Spinal cord (tissue), 10 donors: ENCODE measurements around the gene PPFIBP1. TPM values are rescaled to one million over a fixed set of nuclear protein-coding genes. Genes with fewer than 3 reads are reported as not detected.

ENCODE experiments used
- DNase-seq, 6 donors: peaks; one replicate each; pipeline versions ENCODE4 v3.0.0 to v3.0.0-alpha.2; 2013 to 2015; ENCODE audit warnings: low spot score in 6 of 6, low read depth in 4 of 6
- H3K27ac ChIP-seq: one replicate; pipeline ENCODE4 v1.5.1; 2013; ENCODE audit warnings: low read depth, low read length, control low read depth
- H3K27me3 ChIP-seq: one replicate; pipeline ENCODE4 v1.6.1; 2013; ENCODE audit warnings: low read length; ENCODE audit not compliant: control insufficient read depth, insufficient read depth
- H3K36me3 ChIP-seq: one replicate; pipeline ENCODE4 v1.6.1; 2013; ENCODE audit warnings: low read length; ENCODE audit not compliant: control insufficient read depth, insufficient read depth
- H3K4me1 ChIP-seq: one replicate; pipeline ENCODE4 v1.6.1; 2013; ENCODE audit warnings: low read length; ENCODE audit not compliant: control insufficient read depth, insufficient read depth
- H3K4me3 ChIP-seq: one replicate; pipeline ENCODE4 v1.5.1; 2013; ENCODE audit warnings: low read depth, low read length, control low read depth
- H3K9me3 ChIP-seq: one replicate; pipeline ENCODE4 v1.6.1; 2013; ENCODE audit warnings: low read length; ENCODE audit not compliant: control insufficient read depth, insufficient read depth
- WGBS: methylation state at CpG from one replicate; pipeline ENCODE4 v1.1.5; 2013; ENCODE audit warnings: missing lambda C conversion rate; ENCODE audit not compliant: insufficient coverage; 5-methylcytosine and 5-hydroxymethylcytosine counted together
- polyA plus RNA-seq, 2 donors: library from polyadenylated mRNA; unstranded; fragments of 120-200 nt; gene quantifications; one replicate each; pipeline ENCODE4 v1.2.1, GENCODE V29; 2013; ENCODE audit not compliant: insufficient read length in 2 of 2
- total RNA-seq, 2 donors: library from RNA; depleted of rRNA in 1 of 2; stranded (reverse); fragments of 120-200 nt in 1 of 2; fragments of >200 nt in 1 of 2; gene quantifications; one replicate each; pipeline versions ENCODE4 v1.2.3 to v1.2.4, GENCODE V29; 2013 to 2014
- donor health status: healthy.

Gene PPFIBP1
- total and polyA plus RNA-seq, 4 donors: 30.2 to 246 (median 83.7) TPM

DNA sequence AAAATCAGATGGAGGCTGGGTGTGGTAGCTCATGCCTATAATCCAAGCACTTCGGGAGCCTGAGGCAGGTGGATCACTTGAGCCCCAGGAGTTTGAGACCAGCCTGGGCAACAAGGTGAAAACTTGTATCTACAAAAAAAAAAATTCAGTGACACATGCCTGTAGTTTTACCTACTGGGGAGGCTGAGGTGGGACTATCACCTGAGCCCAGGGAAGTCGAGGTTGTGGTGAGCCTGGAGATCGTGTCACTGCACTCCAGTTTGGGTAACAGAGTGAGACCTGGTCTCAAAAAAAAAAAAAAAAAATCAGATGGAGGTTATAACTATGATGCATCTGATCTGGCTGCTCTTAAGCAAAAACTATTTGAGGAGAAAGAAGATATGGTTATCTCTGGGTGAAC, 26.6 kb upstream of the PPFIBP1 start:
- Histone ChIP-seq H3K36me3 (no peaks in the 10 kb centered on the region), H3K4me1 (no peaks in the 10 kb centered on the region), H3K27ac (no peak overlapping the region), H3K9me3 (no peaks in the 10 kb centered on the region), H3K4me3 (no peak overlapping the region), H3K27me3 (no peaks in the 10 kb centered on the region)
- DNase-seq: no peak
- WGBS: 68% methylated on average over 2 of the region's 3 CpGs

DNA sequence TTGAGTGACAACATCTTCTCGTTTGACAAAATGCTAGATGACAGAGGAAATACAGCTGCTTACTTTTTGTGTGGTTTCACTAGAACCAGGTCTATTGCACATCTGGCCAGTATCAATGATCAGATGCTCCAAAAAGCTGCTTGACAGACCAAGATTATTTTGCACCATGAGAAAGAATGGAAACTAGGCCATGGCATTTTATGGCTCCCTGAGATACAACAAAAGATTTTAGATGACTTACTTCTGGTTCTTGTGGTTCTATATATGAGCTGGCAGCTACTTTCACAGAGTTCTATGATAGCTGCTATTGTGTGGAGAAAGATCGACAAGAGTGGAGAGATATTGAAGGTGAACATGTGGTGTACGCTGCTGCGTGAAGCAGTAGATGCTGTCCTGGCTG, 25.9 kb upstream of the PPFIBP1 start:
- 100% methylated on average over 4 of the region's 4 CpGs for WGBS
- Histone ChIP-seq H3K9me3 (no peaks in the 10 kb centered on the region), H3K36me3 (no peaks in the 10 kb centered on the region), H3K27ac (no peak overlapping the region), H3K4me1 (no peaks in the 10 kb centered on the region), H3K27me3 (no peaks in the 10 kb centered on the region), H3K4me3 (no peak overlapping the region)
- DNase-seq: no peak

DNA sequence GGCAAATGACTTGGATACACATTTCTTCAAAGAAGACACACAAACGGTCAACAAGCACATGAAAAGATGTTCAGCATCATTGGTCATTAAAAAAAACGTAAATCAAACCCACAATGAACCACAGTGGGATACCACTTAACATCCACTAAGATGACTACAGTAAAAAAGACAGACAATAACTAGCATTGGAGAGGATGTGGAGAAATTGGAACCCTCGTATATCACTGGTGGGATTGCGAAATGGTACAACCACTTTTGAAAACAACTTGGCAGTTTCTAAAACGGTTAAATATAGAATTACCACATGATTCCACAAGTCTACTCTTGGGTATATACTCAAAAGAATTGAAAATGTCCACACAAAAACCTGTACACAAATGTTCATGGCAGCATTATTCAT, 25.2 kb upstream of the PPFIBP1 start:
- Histone ChIP-seq H3K27me3 (no peaks in the 10 kb centered on the region), H3K27ac (no peak overlapping the region), H3K36me3 (no peaks in the 10 kb centered on the region), H3K4me1 (no peaks in the 10 kb centered on the region), H3K4me3 (no peak overlapping the region), H3K9me3 (no peaks in the 10 kb centered on the region)
- 100% methylated on average over 1 of the region's 5 CpGs for WGBS
- DNase-seq: no peak

- Histone ChIP-seq H3K27ac (no peak overlapping the region), H3K4me1 (no peaks in the 10 kb centered on the region), H3K36me3 (no peaks in the 10 kb centered on the region), H3K27me3 (no peaks in the 10 kb centered on the region), H3K4me3 (no peak overlapping the region), H3K9me3 (no peaks in the 10 kb centered on the region)
- no peak for DNase-seq
- WGBS: no CpG with 5 or more reads among the region's 3 CpGs
Measured at GRCh38 chr12:27499377-27499776, 24.6 kb upstream of the PPFIBP1 start.

DNA sequence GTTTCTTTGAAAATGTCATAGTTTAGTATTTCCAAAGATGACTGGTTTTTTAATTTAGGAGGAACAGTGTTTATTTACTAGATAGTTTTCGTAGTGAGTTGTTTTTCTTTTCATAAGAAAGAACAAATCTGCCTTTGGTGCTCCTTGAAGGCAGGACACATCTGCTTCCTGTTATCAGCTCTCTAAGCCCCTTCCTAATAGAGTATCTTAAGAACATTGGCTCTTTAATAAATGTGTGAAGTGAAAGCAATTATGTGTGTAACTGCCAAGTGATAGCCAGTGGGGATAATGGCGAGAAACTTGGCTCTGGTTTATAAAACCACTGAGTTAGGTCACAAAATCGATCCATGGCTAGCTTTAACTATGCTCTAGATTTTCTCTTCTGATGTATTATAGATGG, 23.5 kb upstream of the PPFIBP1 start:
- Histone ChIP-seq H3K27me3 (no peaks in the 10 kb centered on the region), H3K9me3 (no peaks in the 10 kb centered on the region), H3K36me3 (no peaks in the 10 kb centered on the region), H3K4me3 (no peak overlapping the region), H3K27ac (no peak overlapping the region), H3K4me1 (no peaks in the 10 kb centered on the region)
- 100% methylated on average over 1 of the region's 3 CpGs for WGBS
- no peak for DNase-seq

GRCh38 chr12:27502021-27502435, 22.0 kb upstream of the PPFIBP1 start:
- H3K4me3 ChIP-seq: no peak overlapping the region
- H3K27me3 ChIP-seq: no peaks in the 10 kb centered on the region
- DNase-seq: no peak
- H3K27ac ChIP-seq: no peak overlapping the region
- whole genome bisulfite sequencing: 100% methylated on average over 3 of the region's 6 CpGs
- no peaks in the 10 kb centered on the region for H3K36me3 ChIP-seq
- no peaks in the 10 kb centered on the region for H3K4me1 ChIP-seq
- H3K9me3 ChIP-seq: no peaks in the 10 kb centered on the region

GRCh38 chr12:27504507-27504906, 19.5 kb upstream of the PPFIBP1 start:
- 100% methylated on average over 1 of the region's 2 CpGs for WGBS
- Histone ChIP-seq H3K4me3 (no peak overlapping the region), H3K27me3 (no peaks in the 10 kb centered on the region), H3K27ac (no peak overlapping the region), H3K4me1 (no peaks in the 10 kb centered on the region), H3K36me3 (no peaks in the 10 kb centered on the region), H3K9me3 (no peaks in the 10 kb centered on the region)
- no peak for DNase-seq

- DNase-seq: no peak
- no CpG with 5 or more reads among the region's 2 CpGs for WGBS
- no peaks in the 10 kb centered on the region for H3K27me3 ChIP-seq
- H3K4me3 ChIP-seq: no peak overlapping the region
- H3K27ac ChIP-seq: no peak overlapping the region
- H3K9me3 ChIP-seq: no peaks in the 10 kb centered on the region
- no peaks in the 10 kb centered on the region for H3K36me3 ChIP-seq
- H3K4me1 ChIP-seq: no peaks in the 10 kb centered on the region
Measured at GRCh38 chr12:27505109-27505508, 18.9 kb upstream of the PPFIBP1 start.

DNA sequence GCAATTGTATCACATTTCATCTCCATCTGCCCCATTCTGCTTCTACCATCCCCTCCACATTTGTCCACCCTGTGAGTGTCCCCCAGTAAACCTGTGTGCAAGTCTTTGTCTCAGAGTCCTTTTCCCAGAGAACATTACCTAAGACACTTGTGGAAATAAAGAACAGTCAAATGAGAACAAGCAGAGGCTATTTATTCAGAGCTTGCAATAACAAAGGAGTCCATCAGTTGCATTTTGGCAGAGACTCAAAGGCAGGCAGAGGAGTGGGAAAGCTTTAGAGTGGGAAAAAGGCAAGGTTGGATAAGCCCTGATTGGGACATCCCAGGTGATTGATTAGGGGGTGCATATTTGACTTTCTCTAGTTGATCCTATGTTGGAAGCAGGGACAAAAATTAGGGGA, 18.2 kb upstream of the PPFIBP1 start:
- DNase-seq: peak in 1 of 6 donors; percentile 13
- Histone ChIP-seq H3K9me3 (no peaks in the 10 kb centered on the region), H3K27ac (no peak overlapping the region), H3K27me3 (no peaks in the 10 kb centered on the region), H3K36me3 (no peaks in the 10 kb centered on the region), H3K4me1 (no peaks in the 10 kb centered on the region), H3K4me3 (no peak overlapping the region)

DNA sequence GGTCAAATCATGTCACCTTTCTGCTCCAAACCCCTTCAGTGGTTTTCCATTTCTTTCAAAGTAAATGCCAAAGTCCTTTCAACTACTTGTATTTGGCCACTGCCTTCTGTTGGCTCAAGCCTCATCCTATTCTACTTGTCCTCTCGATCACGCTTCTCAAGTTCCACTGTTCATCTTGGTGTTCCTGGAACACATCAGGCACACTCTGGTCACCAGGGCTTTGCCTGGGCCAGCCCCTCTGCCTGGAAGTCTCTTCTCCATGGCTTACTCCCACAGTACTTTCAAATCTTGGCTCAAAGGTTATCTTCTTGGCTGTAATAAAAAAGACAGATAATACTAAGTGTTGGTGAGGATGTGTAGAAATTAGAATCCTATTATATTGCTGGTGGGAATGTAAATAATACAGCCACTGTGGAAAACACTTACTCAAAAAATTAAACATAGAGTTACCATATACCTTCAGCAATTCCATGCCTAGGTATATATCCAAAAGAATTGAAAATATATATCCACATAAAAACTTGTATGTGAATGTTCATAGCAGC, 17.3 kb upstream of the PPFIBP1 start:
- Histone ChIP-seq H3K4me3 (no peak overlapping the region), H3K9me3 (no peaks in the 10 kb centered on the region), H3K27ac (no peak overlapping the region), H3K27me3 (no peaks in the 10 kb centered on the region), H3K36me3 (no peaks in the 10 kb centered on the region), H3K4me1 (no peaks in the 10 kb centered on the region)
- WGBS: 78% methylated on average over 2 of the region's 2 CpGs
- DNase-seq: no peak
